ENCODE results near the gene ANKS1B. TPM values are rescaled to one million over a fixed set of nuclear protein-coding genes. Genes with fewer than 3 reads are reported as not detected.
A peak's percentile ranks its signal among the peaks of the same experiment; 100 is the strongest.

ANKS1B gene
- total RNA-seq, 1 donor from 2014 or later: 10.6 TPM

DNA sequence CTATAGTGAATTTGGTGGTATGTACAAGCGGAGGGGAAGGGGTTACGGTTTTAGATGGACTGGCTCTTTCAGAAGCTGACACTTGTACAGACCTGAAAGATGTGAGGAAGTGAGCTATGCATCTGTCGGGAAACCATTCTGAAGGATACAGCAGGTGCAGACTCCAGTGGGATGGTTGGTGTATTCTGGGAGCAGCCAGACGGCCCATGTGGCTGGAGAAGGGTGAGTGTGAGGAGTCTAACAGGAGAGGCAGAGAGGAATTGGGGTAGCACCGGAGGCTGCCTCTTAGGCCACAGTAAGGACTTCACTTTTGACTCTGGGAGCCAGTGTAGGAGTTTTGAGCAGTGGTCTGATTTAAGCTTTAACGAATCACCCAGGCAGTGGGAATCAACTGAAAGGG is 1248.9 kb downstream of the ANKS1B start:
- no peak for DNase-seq (ENCODE audit: low spot score)

DNA sequence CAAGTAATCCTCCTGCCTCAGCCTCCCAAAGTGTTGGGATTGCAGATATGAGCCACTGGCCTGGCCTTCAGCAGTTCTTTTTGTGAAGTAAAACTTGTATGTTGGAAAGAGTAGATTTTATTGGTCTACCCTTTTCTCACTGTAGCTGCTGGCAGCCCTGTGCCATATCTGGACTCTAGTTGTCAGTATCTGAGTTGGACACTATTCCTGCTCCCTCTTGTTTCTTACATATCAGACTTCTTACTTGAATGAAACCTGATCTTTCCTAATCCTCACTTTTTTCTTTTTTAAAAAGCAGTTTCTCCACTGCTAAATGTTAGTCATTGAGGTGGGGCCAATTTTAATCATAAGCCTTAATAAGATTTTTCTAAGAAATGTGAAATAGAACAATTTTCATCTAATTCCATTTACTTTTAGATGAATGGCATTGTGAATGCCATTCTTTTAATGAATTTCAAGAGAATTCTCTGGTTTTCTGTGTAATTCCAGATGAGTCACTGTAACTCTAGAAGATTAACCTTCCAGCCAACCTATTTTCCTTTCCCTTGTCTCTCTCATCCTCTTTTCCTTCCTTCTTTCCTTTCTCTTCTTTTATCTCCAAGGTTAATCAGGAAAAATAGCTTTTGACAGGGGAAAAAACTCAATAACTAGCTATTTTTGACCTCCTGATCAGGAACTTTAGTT is 1250.9 kb downstream of the ANKS1B start:
- DNase-seq (ENCODE audit: low spot score): no peak

DNA sequence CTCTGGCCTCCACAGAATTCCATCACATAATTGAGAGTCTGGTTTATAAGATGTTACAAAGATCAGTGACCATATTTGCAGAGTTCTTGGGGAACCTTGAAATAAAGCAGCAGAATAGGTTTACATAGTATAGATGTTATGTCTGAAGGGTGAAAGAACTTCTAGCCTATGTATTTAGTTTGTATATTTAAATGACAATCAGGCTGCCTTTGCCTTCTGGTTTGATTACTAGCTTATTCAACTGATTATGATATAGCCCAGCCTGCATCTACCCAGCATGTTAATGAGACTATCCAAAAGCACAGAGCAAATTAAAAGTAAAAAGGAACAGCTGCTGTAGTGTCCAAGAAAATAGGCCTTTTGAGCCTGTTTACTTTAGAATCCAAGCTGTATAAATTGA is 1254.3 kb downstream of the ANKS1B start:
- no peak for DNase-seq (ENCODE audit: low spot score)

DNA sequence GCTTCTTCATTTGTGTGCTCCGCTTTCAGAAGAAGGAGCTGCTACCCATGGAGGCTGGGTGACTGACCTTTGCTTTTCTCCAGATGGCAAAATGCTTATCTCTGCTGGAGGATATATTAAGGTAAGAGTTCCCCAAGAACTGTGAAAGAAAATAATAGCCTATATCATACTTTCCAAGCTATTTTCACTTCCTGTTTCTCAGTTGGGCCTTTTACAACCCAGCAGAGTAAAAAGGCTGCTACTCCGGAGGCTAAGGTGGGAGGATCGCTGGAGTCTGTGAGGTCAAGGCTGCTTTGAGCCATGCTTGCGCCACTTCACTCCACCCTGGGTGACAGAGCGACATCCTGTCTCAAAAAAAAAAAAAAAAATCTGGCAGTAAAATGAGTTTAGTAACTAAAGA is 1257.5 kb downstream of the ANKS1B start:
- no peak for DNase-seq (ENCODE audit: low spot score)

DNA sequence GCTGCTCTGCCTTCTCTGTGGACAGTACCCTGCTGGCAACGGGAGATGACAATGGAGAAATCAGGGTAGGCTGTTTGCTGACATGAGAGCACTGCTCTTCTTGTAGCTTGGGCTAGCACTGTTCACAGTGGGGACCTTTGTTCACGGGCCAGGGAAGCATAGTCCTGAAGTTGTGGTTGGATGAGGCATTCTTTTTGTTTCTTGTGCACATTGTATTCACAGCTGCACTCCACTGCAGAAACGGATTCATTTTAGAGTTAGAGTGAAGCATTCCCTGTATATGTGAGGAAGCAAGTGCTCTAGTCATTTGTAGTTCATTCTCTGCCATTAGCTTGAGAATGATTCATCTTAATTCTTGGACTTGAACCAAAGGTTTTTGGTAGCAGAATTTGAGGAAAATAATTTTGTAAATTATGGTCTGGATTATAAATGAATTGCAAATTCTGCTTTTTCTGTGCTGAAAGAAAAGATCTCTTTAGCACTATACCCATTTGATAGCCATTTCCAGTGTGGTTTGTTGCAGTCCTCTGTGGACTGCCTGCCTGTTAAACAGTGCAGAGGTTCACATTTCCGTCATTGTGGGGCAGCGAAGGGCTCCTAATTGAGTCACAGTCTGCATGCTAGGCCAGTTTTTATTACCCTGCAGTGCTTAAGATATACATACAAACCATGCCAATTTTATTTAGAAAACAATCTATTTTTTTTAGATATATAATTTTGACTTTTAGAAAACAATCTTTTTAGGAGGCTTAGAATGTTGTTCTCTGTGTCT is 1259.1 kb downstream of the ANKS1B start:
- DNase-seq (ENCODE audit: low spot score): peak; percentile 35

DNA sequence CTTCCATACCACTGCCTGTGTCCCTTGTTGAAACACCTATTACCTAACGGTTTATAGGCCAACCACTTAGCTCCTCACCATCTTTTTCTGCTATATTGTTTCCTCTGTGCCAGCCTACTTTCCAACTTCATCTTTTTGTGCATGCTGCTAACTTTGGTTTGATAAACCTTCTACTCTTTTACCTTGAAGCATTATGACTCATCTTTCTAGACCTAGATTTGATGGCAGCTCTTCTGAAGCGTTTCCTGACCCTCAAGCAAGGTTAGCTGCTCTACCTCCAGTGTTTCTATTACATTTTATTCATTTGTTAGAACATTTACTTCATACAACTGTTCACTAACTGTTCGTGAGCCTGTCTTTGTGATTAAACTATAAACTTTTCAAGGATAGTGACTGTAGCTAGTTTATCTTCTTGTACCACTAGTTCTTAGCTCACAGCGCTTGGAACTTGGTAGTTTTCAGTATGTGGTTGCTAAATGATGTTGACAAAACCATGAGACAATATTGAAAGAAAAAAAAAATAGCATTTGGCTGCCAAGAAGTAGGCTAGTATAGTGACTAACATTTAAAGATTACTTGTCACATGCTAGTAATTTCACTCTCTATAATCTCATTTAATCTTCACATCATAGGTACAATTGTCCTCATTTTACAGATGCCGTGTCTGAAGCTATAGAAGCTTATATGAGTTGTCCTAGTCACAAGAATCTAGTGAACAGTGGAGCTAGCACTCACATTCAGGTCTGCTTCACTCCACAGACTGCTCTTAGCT is 1260.2 kb downstream of the ANKS1B start:
- no peak for DNase-seq (ENCODE audit: low spot score)

DNA sequence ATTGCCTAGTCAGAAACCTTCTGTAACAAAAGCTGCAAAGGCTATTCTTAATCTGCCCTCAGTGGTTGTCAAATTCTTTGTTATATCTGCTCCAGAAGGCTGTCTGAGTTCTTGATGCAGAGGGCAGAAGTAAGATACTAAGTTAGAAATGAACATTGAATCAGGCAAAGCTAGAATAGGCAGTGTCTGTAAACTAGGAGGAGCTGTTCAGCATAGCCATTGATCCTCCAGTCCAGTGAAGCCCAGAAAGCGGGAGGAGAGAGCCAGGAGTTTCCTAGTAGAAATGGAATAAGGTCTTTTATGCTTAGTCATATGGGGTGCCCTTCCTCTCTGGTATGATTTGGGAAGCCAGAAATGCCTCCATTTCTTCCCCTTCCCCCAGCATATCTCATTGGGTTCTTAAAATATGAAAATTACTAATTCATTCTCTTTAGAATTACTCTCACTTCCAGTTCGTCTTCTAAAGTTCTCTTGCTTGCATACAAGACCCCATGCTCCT is 1263.5 kb downstream of the ANKS1B start:
- no peak for DNase-seq (ENCODE audit: low spot score)

DNA sequence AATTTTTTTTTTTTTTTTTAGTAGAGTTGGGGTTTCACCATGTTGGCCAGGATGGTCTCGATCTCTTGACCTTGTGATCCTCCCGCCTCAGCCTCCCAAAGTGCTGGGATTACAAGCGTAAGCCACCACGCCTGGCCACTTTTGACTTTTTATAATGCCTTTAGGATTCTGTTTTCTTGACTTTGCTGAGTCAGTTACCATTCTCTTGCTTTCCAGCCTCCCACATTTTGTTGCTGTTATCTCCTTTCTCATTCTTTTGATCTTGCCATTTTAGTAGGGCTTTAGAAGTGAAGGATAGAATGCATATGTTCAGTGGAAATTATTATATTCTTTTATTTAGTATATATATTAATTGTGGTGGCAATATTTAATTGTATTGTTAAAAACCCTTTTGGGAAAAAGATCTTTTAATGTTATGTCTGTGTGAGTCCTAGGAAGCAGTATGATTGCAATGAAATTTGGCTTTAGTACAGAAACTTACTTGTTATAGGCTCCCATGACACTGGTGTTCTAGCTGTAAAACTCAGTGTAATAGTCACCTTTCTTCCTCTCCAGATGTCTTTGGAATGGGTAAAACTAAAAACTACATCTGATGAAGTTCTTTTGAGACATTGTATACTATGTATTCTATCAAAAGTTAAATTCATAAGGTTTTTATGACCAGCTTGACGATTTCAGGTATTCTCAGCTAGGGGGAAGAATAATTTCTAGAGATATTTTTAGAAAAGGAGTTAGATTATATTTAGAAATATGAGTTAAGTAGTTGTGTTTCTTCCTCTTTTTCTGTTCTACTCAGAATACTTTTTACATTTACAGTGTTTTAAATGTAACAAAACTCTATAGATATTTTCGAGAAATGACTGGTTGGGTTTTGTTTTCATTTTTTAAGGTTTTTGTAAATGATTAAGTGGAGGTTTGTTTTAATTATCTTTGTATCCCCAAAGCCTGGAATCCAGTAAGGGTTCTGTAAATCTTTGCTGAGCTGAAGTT is 1264.9 kb downstream of the ANKS1B start:
- no peak for DNase-seq (ENCODE audit: low spot score)

DNA sequence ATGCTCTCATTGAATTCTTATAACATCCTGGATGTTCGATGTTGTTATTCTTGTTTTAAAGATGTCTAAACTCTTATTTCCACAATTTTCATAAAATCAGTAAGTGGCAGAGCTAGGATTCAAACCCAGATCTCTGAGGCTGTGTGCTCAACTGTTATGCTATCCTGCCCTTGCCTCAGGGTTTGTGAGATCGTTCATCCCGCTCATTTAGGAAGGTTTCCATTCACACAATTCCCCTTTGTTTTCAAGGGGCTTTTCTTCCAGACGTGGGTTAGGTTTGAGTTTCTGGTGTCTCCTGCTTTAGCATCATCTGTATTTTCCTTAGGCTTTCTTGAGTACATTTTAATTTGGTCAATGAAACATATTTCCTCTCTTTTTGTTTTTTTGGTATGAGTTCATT is 1270.3 kb downstream of the ANKS1B start:
- DNase-seq (ENCODE audit: low spot score): no peak

DNA sequence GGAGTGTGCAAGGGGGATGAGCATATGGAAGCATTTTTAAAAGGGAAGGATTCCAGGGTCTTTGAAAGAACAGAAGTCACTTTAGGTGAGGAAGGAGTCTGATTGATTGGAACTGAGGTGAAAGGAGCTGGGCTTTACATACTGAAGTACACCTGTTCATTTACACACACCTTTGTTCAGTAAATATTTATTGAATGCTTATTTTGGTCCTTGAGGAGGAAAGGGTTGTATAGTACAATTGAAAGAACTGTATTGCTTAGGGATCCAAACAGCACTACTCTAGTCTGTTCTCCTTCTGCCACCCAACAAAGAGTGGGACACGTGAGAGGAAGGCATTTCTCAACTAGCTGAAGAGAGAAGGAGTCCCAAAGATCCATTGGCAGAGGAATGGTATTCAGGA is 1275.7 kb downstream of the ANKS1B start:
- no peak for DNase-seq (ENCODE audit: low spot score)

DNA sequence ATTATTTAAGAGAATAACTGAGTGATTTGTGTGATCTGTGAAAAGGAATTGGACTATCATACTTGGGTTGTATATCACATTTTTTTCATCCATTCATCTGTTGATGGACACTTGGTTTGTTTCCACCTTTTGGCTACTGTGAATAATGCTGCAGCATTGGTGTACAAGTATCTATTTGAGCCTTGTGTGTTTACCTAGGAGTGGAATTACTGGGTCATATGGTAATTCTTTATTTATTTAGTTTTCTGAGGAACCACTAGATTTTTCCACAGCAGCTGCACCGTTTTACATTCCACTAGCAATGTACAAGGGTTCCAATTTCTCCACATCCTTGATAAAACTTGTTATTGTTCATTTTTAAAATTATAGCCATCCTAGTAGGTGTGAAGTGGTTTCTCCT is 1283.6 kb downstream of the ANKS1B start:
- no peak for DNase-seq (ENCODE audit: low spot score)

DNA sequence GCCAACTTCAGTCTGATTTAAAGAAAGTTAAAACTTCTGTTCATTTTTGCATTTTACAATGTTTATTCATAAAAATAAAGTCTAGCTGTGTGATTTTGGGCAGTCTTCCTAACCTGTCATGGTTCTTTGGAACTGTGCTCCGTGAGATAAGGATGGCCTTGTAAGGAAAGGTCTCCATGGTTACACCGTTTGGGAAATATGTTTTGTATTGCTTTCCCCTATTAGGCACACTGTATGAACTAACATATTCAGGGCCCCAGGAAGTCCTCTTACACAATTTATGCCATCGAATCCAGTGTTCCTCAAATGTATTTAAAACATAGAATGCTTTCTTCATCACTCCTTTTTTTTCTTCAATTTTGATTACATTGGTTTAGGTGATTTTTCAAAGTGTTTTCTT is 1285.2 kb downstream of the ANKS1B start:
- no peak for DNase-seq (ENCODE audit: low spot score)

DNA sequence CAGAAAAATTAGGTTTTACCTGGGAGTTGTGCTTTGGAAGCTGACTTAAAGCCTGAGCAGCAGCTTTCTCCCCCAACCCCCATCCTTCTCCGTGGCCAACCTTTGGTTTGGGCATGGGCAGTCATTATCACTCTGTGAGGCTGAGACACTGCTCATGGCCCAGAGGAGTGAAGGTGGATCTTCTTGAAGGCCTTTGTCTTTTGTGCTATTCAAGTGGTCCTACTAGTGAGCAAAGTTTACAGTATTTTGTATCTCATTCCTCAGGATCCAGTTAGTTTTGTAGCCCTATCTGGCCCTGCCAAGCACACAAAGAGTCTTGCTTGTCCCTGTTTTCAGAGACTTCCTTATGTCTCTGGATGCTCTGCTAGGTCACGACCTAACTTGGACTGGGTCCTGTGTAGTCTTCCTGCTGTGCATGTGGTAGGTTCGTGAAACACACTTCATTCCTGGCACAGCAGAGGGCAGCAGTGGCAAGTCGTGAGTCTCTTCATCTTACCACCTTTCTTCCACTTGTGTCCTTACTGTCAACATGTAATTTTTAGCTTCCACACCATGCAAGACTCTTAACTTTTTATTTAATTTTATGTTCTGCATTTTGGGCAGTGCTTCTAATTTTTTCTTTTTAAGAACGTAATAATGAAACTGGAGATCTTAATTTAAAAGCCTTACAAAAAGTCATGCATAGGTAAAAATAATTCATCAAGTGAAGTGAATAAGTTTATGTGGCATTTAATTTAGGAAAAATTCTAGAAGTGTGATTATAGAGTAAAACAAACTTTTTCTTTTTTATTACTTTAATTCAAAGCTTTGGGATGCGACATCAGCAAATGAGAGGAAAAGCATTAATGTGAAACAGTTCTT is 1285.9 kb downstream of the ANKS1B start:
- DNase-seq (ENCODE audit: low spot score): peak; percentile 59

DNA sequence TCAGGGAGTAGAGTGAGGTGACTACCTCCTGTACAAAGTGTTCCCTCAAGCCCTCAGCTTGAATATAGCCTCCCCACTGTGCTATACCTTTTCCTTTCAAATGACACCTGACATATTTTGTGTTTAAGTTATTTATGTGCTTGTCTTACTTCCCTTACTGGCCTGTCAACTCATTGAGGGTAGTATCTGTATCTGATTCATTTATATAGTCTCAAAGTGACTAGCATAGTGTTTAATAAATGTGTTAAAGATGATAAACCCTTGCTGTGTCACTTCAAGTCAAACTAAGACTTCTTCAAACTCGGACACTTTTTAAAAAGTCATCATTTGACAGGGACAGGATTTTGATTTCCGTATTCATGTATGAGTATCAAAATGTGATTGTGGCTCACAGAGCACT is 1287.5 kb downstream of the ANKS1B start:
- no peak for DNase-seq (ENCODE audit: low spot score)

DNA sequence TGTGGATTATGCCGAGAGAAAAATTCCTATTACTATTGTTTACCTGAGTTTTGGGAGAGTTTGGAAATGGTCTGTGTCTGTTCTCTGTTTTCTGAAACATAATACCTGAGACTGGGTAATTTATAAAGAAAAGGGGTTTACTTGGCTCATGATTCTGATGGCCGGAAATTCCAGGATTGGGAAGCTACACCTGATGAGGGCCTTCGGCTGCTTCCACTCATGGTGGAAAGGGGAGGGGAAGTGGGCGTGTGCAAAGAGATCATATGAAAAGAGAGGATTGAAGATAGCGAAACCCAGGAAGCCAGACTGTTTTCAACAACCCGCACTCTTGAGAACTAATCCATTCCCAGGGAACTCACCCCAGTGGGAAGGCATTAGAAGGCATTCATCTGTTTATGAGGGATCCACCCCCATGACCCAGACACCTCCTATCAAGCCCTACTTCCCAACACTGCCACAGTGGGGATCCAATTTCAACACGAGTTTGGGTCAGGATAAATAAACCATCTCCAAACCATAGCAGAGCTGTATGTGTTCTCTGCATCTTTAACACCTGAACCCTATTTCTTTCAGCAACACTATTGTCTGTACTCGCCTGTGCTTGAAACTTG is 1288.6 kb downstream of the ANKS1B start:
- no peak for DNase-seq (ENCODE audit: low spot score)

DNA sequence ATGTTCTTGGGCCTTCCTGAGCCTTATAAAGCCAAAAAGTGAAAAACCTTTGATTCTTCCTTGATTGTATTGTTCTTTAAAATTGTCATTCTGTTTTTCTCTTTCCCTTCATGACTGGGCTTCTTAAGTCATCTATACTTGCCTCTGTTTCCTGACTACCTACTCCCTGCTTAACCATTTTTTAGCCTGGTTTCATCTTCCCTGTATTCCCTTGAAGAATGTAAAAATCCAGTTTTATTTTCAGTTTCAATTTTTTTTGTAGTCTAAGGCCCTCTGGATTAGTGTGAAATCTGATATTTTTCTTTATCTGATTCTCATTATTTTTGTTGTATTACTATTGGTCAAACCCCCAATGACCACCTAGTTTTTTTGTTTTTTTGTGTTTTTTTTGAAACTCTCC is 1293.4 kb downstream of the ANKS1B start:
- no peak for DNase-seq (ENCODE audit: low spot score)

DNA sequence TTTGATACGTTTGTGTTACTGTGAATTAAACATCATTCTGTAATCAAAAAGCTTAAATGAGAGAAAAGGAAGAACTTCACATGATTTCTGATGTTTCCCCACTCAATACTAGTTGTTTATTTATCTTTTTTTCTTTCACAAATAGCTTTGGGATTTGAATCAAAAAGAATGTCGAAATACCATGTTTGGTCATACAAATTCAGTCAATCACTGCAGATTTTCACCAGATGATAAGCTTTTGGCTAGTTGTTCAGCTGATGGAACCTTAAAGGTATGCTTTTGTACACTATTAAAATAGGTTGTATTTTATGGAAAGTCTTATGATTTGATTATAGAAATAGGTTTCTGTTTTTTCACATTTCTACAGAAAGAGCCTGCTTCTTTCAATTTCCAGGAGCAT is 1298.1 kb downstream of the ANKS1B start:
- DNase-seq (ENCODE audit: low spot score): no peak
